Panc1 (cell line): Measurements from ENCODE around the gene CHST11. TPM values are rescaled to one million over a fixed set of nuclear protein-coding genes. Genes with fewer than 3 reads are reported as not detected.

Experiments
- ATAC-seq: fragments of 200-7000 bp; cut with Tn5 transposase; 2 replicates; pipeline ENCODE4 v1.9.1; 2020; ENCODE audit warnings: mild to moderate bottlenecking, moderate library complexity
- BruUV-seq: library from RNA; stranded (reverse); fragments of 400-500 nt; replicated peaks from 2 replicates; lab custom pipeline; 2021; lab: Mats Ljungman, UMichigan
- CTCF ChIA-PET: fragments of 300-600 bp; sonication (Branson Sonifier 250); formaldehyde crosslinking; loops from one replicate; lab custom pipeline; 2022; ENCODE audit warnings: antibody characterized with exemption; lab: Charles Lee
- POLR2A ChIA-PET: fragments of 300-600 bp; sonication (Branson Sonifier 250); formaldehyde crosslinking; loops from one replicate; lab custom pipeline; 2022; ENCODE audit warnings: antibody characterized with exemption; lab: Charles Lee
- DNase-seq: peaks from one replicate; pipeline ENCODE4 v3.0.0-alpha.2; 2010; ENCODE audit warnings: low read depth, low spot score
- H3K27ac ChIP-seq: 2 replicates; pipeline ENCODE4 v1.5.1; 2011; ENCODE audit warnings: mild to moderate bottlenecking, low read length, inconsistent platforms
- H3K27me3 ChIP-seq: fragments of 200-500 bp; sonication (Bioruptor generic); 2 replicates; pipeline ENCODE4 v1.6.0; 2014; ENCODE audit warnings: low read length, inconsistent platforms; ENCODE audit not compliant: control insufficient read depth, insufficient read depth
- H3K36me3 ChIP-seq: fragments of 200-500 bp; sonication (Bioruptor generic); 2 replicates; pipeline ENCODE4 v1.5.1; 2014; ENCODE audit warnings: inconsistent platforms, mild to moderate bottlenecking, low read length, moderate library complexity; ENCODE audit not compliant: control insufficient read depth, insufficient read depth
- H3K4me1 ChIP-seq: 2 replicates; pipeline ENCODE4 v1.5.1; 2011; ENCODE audit warnings: inconsistent platforms, mild to moderate bottlenecking, low read length, moderate library complexity; ENCODE audit not compliant: control insufficient read depth, insufficient read depth
- H3K4me3 ChIP-seq, 2 experiments: 2 replicates each; pipeline ENCODE4 v1.5.1; 2011 to 2012; ENCODE audit warnings: low read depth in 2 of 2, low read length in 2 of 2, mild to moderate bottlenecking in 2 of 2, inconsistent platforms in 1 of 2, moderate library complexity in 1 of 2
- H3K9me3 ChIP-seq: fragments of 200-500 bp; sonication (Bioruptor generic); 2 replicates; pipeline ENCODE4 v1.5.1; 2014; ENCODE audit warnings: low read depth, mild to moderate bottlenecking, inconsistent platforms, low read length, moderate library complexity; ENCODE audit not compliant: control insufficient read depth, insufficient read depth
- POLR2AphosphoS5 ChIP-seq: IDR thresholded peaks from 2 replicates; pipeline ENCODE4 v1.6.1; 2012; ENCODE audit warnings: mild to moderate bottlenecking, low read depth, low read length, moderate library complexity
- SIN3A ChIP-seq: IDR thresholded peaks from 2 replicates; pipeline ENCODE4 v1.6.1; 2012; ENCODE audit warnings: low read depth, mild to moderate bottlenecking, low read length, moderate library complexity, borderline replicate concordance; ENCODE audit not compliant: insufficient read depth
- TCF7L2 ChIP-seq: IDR thresholded peaks from 2 replicates; pipeline ENCODE4 v1.6.1; 2011; ENCODE audit warnings: mild to moderate bottlenecking, low read depth, low read length, inconsistent platforms
- in situ Hi-C: cut with HindIII; loops from 2 replicates; pipeline ENCODE4 v1.10.0; 2016; ENCODE audit warnings: low sequenced_read_pairs, low pct_unique_long_range_greater_than_20kb
- intact Hi-C: fragments of 100-400 bp; cut with micrococcal nuclease; formaldehyde crosslinking; loops from one replicate; pipeline ENCODE4 v1.10.0; 2022; ENCODE audit not compliant: unreplicated experiment
- total RNA-seq: library from RNA; stranded (reverse); gene quantifications from one replicate; pipeline ENCODE4 v1.2.1, GENCODE V29; 2021; ENCODE audit not compliant: unreplicated experiment
- TF ChIP-seq, protein P1 (sequence below), 2 experiments: IDR thresholded peaks; 2 replicates each; pipeline ENCODE4 v1.6.1; 2011 to 2012; ENCODE audit warnings: low read depth in 2 of 2, control low read depth in 1 of 2, low read length in 1 of 2, mild to moderate bottlenecking in 1 of 2, moderate library complexity in 1 of 2; ENCODE audit not compliant: insufficient read depth in 1 of 2
- TF ChIP-seq, protein P2 (sequence below): fragments of 450-650 bp; IDR thresholded peaks from 2 replicates; pipeline ENCODE4 v1.5.1; 2017; ENCODE audit warnings: mild to moderate bottlenecking

CHST11 gene
- total RNA-seq, 1 experiment from 2014 or later: 11.4 TPM

- no peak for ATAC-seq
- Histone ChIP-seq H3K27ac (no peak overlapping the region), H3K9me3 (no peaks in the 10 kb centered on the region), H3K4me1 (peaks cover 7% of the 10 kb centered on the region), H3K4me3 (no peak overlapping the region), H3K36me3 (no peaks in the 10 kb centered on the region), H3K27me3 (no peaks in the 10 kb centered on the region)
- no TSS peak for BruUV-seq
- intact Hi-C loops (no loop called here), in situ Hi-C loops (no loop called here)
- ChIA-PET POLR2A (no interaction called here), CTCF (no interaction called here)
- DNase-seq: no peak
- TF ChIP-seq TCF7L2 (no peak), SIN3A (no peak), POLR2AphosphoS5 (no peak)
- TF ChIP-seq, protein P1, sequence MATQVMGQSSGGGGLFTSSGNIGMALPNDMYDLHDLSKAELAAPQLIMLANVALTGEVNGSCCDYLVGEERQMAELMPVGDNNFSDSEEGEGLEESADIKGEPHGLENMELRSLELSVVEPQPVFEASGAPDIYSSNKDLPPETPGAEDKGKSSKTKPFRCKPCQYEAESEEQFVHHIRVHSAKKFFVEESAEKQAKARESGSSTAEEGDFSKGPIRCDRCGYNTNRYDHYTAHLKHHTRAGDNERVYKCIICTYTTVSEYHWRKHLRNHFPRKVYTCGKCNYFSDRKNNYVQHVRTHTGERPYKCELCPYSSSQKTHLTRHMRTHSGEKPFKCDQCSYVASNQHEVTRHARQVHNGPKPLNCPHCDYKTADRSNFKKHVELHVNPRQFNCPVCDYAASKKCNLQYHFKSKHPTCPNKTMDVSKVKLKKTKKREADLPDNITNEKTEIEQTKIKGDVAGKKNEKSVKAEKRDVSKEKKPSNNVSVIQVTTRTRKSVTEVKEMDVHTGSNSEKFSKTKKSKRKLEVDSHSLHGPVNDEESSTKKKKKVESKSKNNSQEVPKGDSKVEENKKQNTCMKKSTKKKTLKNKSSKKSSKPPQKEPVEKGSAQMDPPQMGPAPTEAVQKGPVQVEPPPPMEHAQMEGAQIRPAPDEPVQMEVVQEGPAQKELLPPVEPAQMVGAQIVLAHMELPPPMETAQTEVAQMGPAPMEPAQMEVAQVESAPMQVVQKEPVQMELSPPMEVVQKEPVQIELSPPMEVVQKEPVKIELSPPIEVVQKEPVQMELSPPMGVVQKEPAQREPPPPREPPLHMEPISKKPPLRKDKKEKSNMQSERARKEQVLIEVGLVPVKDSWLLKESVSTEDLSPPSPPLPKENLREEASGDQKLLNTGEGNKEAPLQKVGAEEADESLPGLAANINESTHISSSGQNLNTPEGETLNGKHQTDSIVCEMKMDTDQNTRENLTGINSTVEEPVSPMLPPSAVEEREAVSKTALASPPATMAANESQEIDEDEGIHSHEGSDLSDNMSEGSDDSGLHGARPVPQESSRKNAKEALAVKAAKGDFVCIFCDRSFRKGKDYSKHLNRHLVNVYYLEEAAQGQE (IDR thresholded peaks at IDR 0.05; ENCODE audit: insufficient read depth in 1 of 2, low read depth in 2 of 2, low read length in 1 of 2): no peak
- TF ChIP-seq, protein P2, sequence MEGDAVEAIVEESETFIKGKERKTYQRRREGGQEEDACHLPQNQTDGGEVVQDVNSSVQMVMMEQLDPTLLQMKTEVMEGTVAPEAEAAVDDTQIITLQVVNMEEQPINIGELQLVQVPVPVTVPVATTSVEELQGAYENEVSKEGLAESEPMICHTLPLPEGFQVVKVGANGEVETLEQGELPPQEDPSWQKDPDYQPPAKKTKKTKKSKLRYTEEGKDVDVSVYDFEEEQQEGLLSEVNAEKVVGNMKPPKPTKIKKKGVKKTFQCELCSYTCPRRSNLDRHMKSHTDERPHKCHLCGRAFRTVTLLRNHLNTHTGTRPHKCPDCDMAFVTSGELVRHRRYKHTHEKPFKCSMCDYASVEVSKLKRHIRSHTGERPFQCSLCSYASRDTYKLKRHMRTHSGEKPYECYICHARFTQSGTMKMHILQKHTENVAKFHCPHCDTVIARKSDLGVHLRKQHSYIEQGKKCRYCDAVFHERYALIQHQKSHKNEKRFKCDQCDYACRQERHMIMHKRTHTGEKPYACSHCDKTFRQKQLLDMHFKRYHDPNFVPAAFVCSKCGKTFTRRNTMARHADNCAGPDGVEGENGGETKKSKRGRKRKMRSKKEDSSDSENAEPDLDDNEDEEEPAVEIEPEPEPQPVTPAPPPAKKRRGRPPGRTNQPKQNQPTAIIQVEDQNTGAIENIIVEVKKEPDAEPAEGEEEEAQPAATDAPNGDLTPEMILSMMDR: no peak
Observed at GRCh38 chr12:104599272-104600035, 142.7 kb downstream of the CHST11 start.

DNA sequence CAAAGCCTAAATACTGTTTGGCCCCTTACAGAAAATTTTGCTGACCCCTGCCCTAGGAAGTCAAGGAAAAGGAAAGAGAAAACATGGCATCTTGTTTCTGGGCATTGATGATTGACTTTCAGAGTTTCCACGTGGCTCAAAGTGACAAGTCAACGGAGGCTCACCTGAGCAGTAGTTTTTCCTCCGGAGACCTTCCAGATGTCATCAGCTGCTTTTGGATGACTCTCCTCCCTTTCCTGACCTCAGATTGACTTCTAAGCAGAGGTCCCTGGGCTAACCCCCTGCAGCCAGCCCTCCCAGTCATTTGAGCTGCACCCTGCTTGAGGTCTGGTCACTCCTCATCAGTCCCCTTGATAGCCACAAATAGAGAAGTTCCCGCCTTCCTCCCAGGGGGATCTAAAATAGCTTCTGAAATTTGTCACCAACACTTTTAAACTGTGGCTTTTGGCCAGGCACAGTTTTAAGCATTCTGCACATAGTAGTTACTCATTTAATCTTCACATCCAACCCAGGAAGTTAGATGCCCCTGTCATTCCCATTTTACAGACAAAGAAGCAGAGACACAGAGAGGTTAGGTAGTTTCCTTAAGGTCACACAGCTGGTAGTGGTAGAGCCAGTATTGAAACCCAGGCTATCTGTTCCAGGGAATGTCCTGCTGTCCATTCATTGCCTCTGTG lies 143.4 kb downstream of the CHST11 start:
- H3K4me1 ChIP-seq: peaks cover 13% of the 10 kb centered on the region

More for the DNA sequence above, 143.4 kb downstream of the CHST11 start:
- Histone ChIP-seq H3K27ac (no peak overlapping the region), H3K36me3 (no peaks in the 10 kb centered on the region), H3K27me3 (no peaks in the 10 kb centered on the region), H3K9me3 (no peaks in the 10 kb centered on the region), H3K4me3 (no peak overlapping the region)
- no TSS peak for BruUV-seq
- ChIA-PET CTCF (no interaction called here), POLR2A (no interaction called here)
- DNase-seq (no peak), ATAC-seq (no peak)
- in situ Hi-C loops: no loop called here
- intact Hi-C loops: no loop called here
- no peak for TF ChIP-seq SIN3A
- TF ChIP-seq TCF7L2: no peak
- TF ChIP-seq, protein P1 (IDR thresholded peaks at IDR 0.05; ENCODE audit: insufficient read depth in 1 of 2, low read depth in 2 of 2, low read length in 1 of 2): no peak
- no peak for TF ChIP-seq POLR2AphosphoS5
- TF ChIP-seq, protein P2: no peak
